ENCODE data around the gene SH3PXD2B. TPM values are rescaled to one million over a fixed set of nuclear protein-coding genes. Genes with fewer than 3 reads are reported as not detected.

Gene SH3PXD2B
- total and polyA plus RNA-seq, 10 of the 15 experiments (the other 5 are each of a cell fraction or from before 2014, with no cell fraction given) = 0.05 to 1.6 (median 0.57) TPM

DNA sequence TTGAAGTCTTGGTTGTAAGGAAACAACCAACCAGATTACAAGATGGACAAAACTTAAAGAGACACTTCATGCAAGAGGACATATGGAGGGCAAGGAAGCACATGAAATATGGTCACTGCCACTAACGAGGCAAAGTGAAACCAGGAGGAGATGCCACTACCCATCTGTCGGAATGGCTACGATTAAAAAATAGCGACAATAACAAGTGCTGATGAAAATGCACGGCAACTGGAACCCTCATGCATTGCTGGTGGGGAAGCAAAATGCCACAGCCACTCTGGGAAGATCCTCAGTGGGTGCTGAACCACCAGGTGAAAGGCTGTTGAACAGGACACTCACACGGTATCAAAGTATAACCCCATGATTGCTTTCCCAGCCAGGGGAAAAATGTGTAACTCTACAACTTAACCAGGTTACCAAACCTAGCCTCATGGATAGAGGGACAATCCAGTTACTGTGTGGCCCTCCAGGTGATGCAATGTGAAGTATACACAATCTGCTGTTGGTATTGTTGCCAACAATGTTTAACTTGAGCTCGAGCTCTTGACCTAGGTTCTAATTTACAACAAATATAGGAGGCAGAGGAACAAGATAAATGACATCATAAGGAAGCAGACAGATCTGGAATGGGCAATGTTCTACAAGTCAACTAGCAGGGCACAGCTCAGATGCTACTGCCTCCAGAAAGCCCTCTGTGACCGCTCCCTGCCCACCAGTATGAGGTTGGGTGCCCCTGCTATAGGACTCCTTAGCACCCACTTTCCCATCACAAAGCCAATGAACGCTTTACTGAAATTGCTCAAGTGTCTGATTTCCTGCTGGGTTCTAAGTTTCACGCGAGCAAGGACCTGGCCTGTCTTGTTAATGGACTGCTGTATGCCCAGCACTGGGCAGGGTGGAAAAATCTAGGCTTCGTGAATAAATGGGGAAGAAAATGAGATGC, 25.8 kb downstream of the SH3PXD2B start:
- no peaks in the 10 kb centered on the region for H3K4me1 ChIP-seq (ENCODE audit: control insufficient read depth, insufficient read depth, low read length)
- FAIRE-seq (no peak), ATAC-seq (no peak), DNase-seq (ENCODE audit: low read depth, low spot score) (no peak)
- CTCF ChIA-PET = no interaction called here
- no peak overlapping the region for H3K4me3 ChIP-seq
- no peak overlapping the region for H3K9ac ChIP-seq (ENCODE audit: control insufficient read depth, insufficient read depth, low read length)
- H3K4me2 ChIP-seq (ENCODE audit: control insufficient read depth, insufficient read depth) = no peak overlapping the region
- H3K27ac ChIP-seq (ENCODE audit: control insufficient read depth, insufficient read depth) = no peak overlapping the region
- intact Hi-C loops (cut with micrococcal nuclease; ENCODE audit: unreplicated experiment) (no loop called here), in situ Hi-C loops (cut with MboI) (no loop called here)
- no peaks in the 10 kb centered on the region for H3K9me3 ChIP-seq (replicated peaks; ENCODE audit: control insufficient read depth, insufficient read depth, low read length)
- no peaks in the 10 kb centered on the region for H4K20me1 ChIP-seq (ENCODE audit: control insufficient read depth, insufficient read depth)
- 50% methylated on average over 12 of the region's 12 CpGs for WGBS (ENCODE audit: insufficient coverage, insufficient replicate concordance, low lambda C conversion rate, missing lambda C conversion rate)
- H2AFZ ChIP-seq (ENCODE audit: control insufficient read depth, low read depth, low read length) = no peak overlapping the region
- POLR2A ChIA-PET = no interaction called here
- RAD21 ChIA-PET (ENCODE audit: unreplicated experiment) = no interaction called here
- SMC1A ChIA-PET (ENCODE audit: uncharacterized antibody, unreplicated experiment) = no interaction called here
- no TSS peak for BruUV-seq (replicated peaks)
- no peaks in the 10 kb centered on the region; a peak in 1 of 4 replicates for H3K27me3 ChIP-seq (replicated peaks in 1 of 2; ENCODE audit: control insufficient read depth in 2 of 2, insufficient read depth in 2 of 2, low read length in 1 of 2)
- no peaks in the 10 kb centered on the region for H3K79me2 ChIP-seq (ENCODE audit: control insufficient read depth, insufficient read depth, low read length)
- no peaks in the 10 kb centered on the region for H3K36me3 ChIP-seq (ENCODE audit: control insufficient read depth in 2 of 2, insufficient read depth in 2 of 2, low read length in 1 of 2)
- TF ChIP-seq RAD21 (IDR thresholded peaks at IDR 0.05; ENCODE audit: insufficient read depth, low read depth, low read length) (no peak), GATAD2B (conservative IDR thresholded peaks at IDR 0.05; ENCODE audit: low read depth) (no peak), EED (IDR thresholded peaks at IDR 0.05; ENCODE audit: low read depth) (no peak), ASH2L (IDR thresholded peaks at IDR 0.05; ENCODE audit: borderline replicate concordance, low read depth) (no peak), SREBF2 (IDR thresholded peaks at IDR 0.05; ENCODE audit: low read length) (no peak), KAT2A (conservative IDR thresholded peaks at IDR 0.05; ENCODE audit: control insufficient read depth, low read depth, low read length) (no peak), TAF1 (IDR thresholded peaks at IDR 0.05; ENCODE audit: borderline replicate concordance, low read depth, low read length) (no peak), CBX5 (IDR thresholded peaks at IDR 0.05; ENCODE audit: low read depth) (no peak), RB1 (IDR thresholded peaks at IDR 0.05; ENCODE audit: borderline replicate concordance) (no peak)
- TF ChIP-seq, protein P1, sequence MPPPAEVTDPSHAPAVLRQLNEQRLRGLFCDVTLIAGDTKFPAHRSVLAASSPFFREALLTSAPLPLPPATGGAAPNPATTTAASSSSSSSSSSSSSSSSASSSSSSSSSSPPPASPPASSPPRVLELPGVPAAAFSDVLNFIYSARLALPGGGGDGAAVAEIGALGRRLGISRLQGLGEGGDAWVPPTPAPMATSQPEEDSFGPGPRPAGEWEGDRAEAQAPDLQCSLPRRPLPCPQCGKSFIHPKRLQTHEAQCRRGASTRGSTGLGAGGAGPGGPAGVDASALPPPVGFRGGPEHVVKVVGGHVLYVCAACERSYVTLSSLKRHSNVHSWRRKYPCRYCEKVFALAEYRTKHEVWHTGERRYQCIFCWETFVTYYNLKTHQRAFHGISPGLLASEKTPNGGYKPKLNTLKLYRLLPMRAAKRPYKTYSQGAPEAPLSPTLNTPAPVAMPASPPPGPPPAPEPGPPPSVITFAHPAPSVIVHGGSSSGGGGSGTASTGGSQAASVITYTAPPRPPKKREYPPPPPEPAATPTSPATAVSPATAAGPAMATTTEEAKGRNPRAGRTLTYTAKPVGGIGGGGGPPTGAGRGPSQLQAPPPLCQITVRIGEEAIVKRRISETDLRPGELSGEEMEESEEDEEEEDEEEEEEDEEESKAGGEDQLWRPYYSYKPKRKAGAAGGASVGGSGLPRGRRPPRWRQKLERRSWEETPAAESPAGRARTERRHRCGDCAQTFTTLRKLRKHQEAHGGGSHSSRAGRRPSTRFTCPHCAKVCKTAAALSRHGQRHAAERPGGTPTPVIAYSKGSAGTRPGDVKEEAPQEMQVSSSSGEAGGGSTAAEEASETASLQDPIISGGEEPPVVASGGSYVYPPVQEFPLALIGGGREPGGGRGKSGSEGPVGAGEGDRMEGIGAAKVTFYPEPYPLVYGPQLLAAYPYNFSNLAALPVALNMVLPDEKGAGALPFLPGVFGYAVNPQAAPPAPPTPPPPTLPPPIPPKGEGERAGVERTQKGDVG (CRISPR knock-in tag; IDR thresholded peaks at IDR 0.05) = no peak
- TF ChIP-seq, protein P2, sequence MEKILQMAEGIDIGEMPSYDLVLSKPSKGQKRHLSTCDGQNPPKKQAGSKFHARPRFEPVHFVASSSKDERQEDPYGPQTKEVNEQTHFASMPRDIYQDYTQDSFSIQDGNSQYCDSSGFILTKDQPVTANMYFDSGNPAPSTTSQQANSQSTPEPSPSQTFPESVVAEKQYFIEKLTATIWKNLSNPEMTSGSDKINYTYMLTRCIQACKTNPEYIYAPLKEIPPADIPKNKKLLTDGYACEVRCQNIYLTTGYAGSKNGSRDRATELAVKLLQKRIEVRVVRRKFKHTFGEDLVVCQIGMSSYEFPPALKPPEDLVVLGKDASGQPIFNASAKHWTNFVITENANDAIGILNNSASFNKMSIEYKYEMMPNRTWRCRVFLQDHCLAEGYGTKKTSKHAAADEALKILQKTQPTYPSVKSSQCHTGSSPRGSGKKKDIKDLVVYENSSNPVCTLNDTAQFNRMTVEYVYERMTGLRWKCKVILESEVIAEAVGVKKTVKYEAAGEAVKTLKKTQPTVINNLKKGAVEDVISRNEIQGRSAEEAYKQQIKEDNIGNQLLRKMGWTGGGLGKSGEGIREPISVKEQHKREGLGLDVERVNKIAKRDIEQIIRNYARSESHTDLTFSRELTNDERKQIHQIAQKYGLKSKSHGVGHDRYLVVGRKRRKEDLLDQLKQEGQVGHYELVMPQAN (conservative IDR thresholded peaks at IDR 0.05) = no peak
- TF ChIP-seq, protein P3, sequence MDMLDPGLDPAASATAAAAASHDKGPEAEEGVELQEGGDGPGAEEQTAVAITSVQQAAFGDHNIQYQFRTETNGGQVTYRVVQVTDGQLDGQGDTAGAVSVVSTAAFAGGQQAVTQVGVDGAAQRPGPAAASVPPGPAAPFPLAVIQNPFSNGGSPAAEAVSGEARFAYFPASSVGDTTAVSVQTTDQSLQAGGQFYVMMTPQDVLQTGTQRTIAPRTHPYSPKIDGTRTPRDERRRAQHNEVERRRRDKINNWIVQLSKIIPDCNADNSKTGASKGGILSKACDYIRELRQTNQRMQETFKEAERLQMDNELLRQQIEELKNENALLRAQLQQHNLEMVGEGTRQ (IDR thresholded peaks at IDR 0.05; ENCODE audit: borderline replicate concordance, low read depth, low read length) = no peak

Measured in GM12878 (cell line).